ENCODE data around the gene DDO. TPM values are rescaled to one million over a fixed set of nuclear protein-coding genes. Genes with fewer than 3 reads are reported as not detected.

The DDO gene
- total and polyA plus RNA-seq, 3 donors from 2014 or later: 0.19 to 0.73 (median 0.24) TPM

- H3K27ac ChIP-seq: no peak overlapping the region
- 80 to 86% methylated on average over 3 of the region's 3 CpGs for WGBS, 2 donors
- H3K9me3 ChIP-seq: no peaks in the 10 kb centered on the region
- intact Hi-C loops (cut with DNase I; ENCODE audit: low total_unique reads): no loop called here
- no peaks in the 10 kb centered on the region for H3K4me1 ChIP-seq
- no peak for TF ChIP-seq POLR2A (IDR thresholded peaks at IDR 0.05)
- no peak for TF ChIP-seq CTCF (IDR thresholded peaks at IDR 0.05)
- no peak for DNase-seq
- no peaks in the 10 kb centered on the region for H3K27me3 ChIP-seq
- H3K36me3 ChIP-seq (ENCODE audit: low read depth, missing control alignments): no peaks in the 10 kb centered on the region
- H3K4me3 ChIP-seq: no peak overlapping the region
Observed at GRCh38 chr6:110432285-110432900, 17.0 kb upstream of the DDO start.

- intact Hi-C loops (cut with DNase I; ENCODE audit: low total_unique reads): no loop called here
- DNase-seq: no peak
- no peaks in the 10 kb centered on the region for H3K9me3 ChIP-seq
- TF ChIP-seq CTCF (IDR thresholded peaks at IDR 0.05): no peak
- no peak for TF ChIP-seq POLR2A (IDR thresholded peaks at IDR 0.05)
- 89 to 92% methylated on average over 4 of the region's 4 CpGs for WGBS, 2 donors
- H3K27me3 ChIP-seq: no peaks in the 10 kb centered on the region
- no peak overlapping the region for H3K4me3 ChIP-seq
- no peaks in the 10 kb centered on the region for H3K4me1 ChIP-seq
- no peak overlapping the region for H3K27ac ChIP-seq
- no peaks in the 10 kb centered on the region for H3K36me3 ChIP-seq (ENCODE audit: low read depth, missing control alignments)
Observed at GRCh38 chr6:110430741-110431140, 15.4 kb upstream of the DDO start.

- intact Hi-C loops (cut with DNase I; ENCODE audit: low total_unique reads): no loop called here
- 68 to 75% methylated on average over 5 of the region's 5 CpGs for WGBS, 2 donors
- Histone ChIP-seq H3K27ac (no peak overlapping the region), H3K4me1 (no peaks in the 10 kb centered on the region), H3K36me3 (ENCODE audit: low read depth, missing control alignments) (no peaks in the 10 kb centered on the region), H3K4me3 (no peak overlapping the region), H3K9me3 (no peaks in the 10 kb centered on the region), H3K27me3 (no peaks in the 10 kb centered on the region)
- TF ChIP-seq POLR2A (IDR thresholded peaks at IDR 0.05): no peak
- TF ChIP-seq CTCF (IDR thresholded peaks at IDR 0.05): no peak
- no peak for DNase-seq
Observed at GRCh38 chr6:110430236-110430635, 14.9 kb upstream of the DDO start.

- DNase-seq: no peak
Observed at GRCh38 chr6:110428153-110428552, 12.8 kb upstream of the DDO start.

More at GRCh38 chr6:110428153-110428552, 12.8 kb upstream of the DDO start:
- no peaks in the 10 kb centered on the region for H3K36me3 ChIP-seq (ENCODE audit: low read depth, missing control alignments)
- H3K27ac ChIP-seq: no peak overlapping the region
- TF ChIP-seq CTCF (IDR thresholded peaks at IDR 0.05): no peak
- no peak for TF ChIP-seq POLR2A (IDR thresholded peaks at IDR 0.05)
- H3K9me3 ChIP-seq: no peaks in the 10 kb centered on the region
- H3K4me1 ChIP-seq: no peaks in the 10 kb centered on the region
- WGBS, 2 donors: 99 to 100% methylated on average over 2 of the region's 2 CpGs
- no peak overlapping the region for H3K4me3 ChIP-seq
- H3K27me3 ChIP-seq: no peaks in the 10 kb centered on the region
- intact Hi-C loops (cut with DNase I; ENCODE audit: low total_unique reads): no loop called here
